Ovary (tissue), 9 donors: ENCODE data around the gene CCN6. TPM values are rescaled to one million over a fixed set of nuclear protein-coding genes. Genes with fewer than 3 reads are reported as not detected.

ENCODE experiments used
- DNase-seq, 5 donors: peaks; one replicate each; pipeline ENCODE4 v3.0.0-alpha.2; 2019 to 2020
- H3K27ac ChIP-seq, 2 donors: fragments of 200-600 bp; one replicate each; pipeline versions ENCODE4 v1.5.1 to v1.8.0; 2019 to 2022
- H3K27me3 ChIP-seq: fragments of 200-600 bp; one replicate; pipeline ENCODE4 v1.8.0; 2022
- H3K36me3 ChIP-seq: fragments of 200-600 bp; sonication (generic); one replicate; pipeline ENCODE4 v1.5.1; 2019
- H3K4me1 ChIP-seq: one replicate; pipeline ENCODE4 v1.8.1; 2013; ENCODE audit warnings: mild to moderate bottlenecking, moderate library complexity; ENCODE audit not compliant: insufficient read depth
- H3K4me3 ChIP-seq: fragments of 200-600 bp; sonication (generic); one replicate; pipeline ENCODE4 v1.5.1; 2017
- H3K9me3 ChIP-seq, 2 donors: fragments of 200-600 bp in 1 of 2; sonication (generic) in 1 of 2; one replicate each; pipeline versions ENCODE4 v1.5.1 to v1.8.1; 2013 to 2019; ENCODE audit warnings: mild to moderate bottlenecking in 1 of 2, moderate library complexity in 1 of 2
- EP300 ChIP-seq: sonication (generic); formaldehyde crosslinking; IDR thresholded peaks from one replicate; pipeline ENCODE4 v1.6.1; 2017; ENCODE audit warnings: antibody characterized with exemption
- POLR2A ChIP-seq: fragments of 450-650 bp; IDR thresholded peaks from one replicate; pipeline ENCODE4 v1.6.1; 2017; ENCODE audit warnings: antibody characterized with exemption, mild to moderate bottlenecking, moderate library complexity
- WGBS, 3 donors: extraction: QIAGEN DNeasy Blood & Tissue Kit in 1 of 3; methylation state at CpG; one replicate each; pipeline versions ENCODE4 v1.1.5 to v1.1.7; 2013 to 2017; 5-methylcytosine and 5-hydroxymethylcytosine counted together
- intact Hi-C, 4 donors: fragments of 100-400 bp; cut with DNase I; formaldehyde crosslinking; loops; one replicate each; pipeline versions ENCODE4 v1.11.0 to v1.15.1; 2022 to 2023
- polyA plus RNA-seq, 2 donors: library from polyadenylated mRNA; stranded (reverse); fragments of 200-250 nt in 1 of 2; fragments of 350-450 nt in 1 of 2; fragmentation: Illumina TruSeq in 1 of 2; extraction: RNeasy Lipid Tissue Mini Kit (QIAGEN cat#74804) in 1 of 2; gene quantifications; one replicate each; pipeline ENCODE4 v1.2.3, GENCODE V29; 2013 to 2014
- total RNA-seq, 7 donors: library from RNA; depleted of rRNA in 2 of 7; stranded (reverse); fragments of >200 nt in 2 of 7; fragmentation: NEBNext Ultra II Directional in 3 of 7; extraction: Animal tissue kit (Norgen Biotek cat#: 25700) in 3 of 7; gene quantifications; one replicate each; pipeline versions ENCODE4 v1.1.0 to v1.2.4, GENCODE V29; 2016 to 2023
- TF ChIP-seq, protein P1 (sequence below), 3 donors: fragments of 450-650 bp in 2 of 3; fragments of 200-600 bp in 1 of 3; IDR thresholded peaks; one replicate each; pipeline versions ENCODE4 v1.5.1 to v1.8.0; 2016 to 2022; ENCODE audit warnings: antibody characterized with exemption in 3 of 3, mild to moderate bottlenecking in 1 of 3
- donor health status: DM: no; HTN: no; CAD: no; lungs with moderate emphysema.
- donor health status: DM: no; HTN: no; CAD: no.
- donor health status: Bipolar disorder and iron deficiency.
- donor health status: DM: yes; HTN: yes; CAD: no.
- donor health status: DM: no; HTN: no; CAD: no.
- donor health status: DM: yes; HTN: yes; CAD: no.

Gene CCN6
- total and polyA plus RNA-seq, 9 donors = 0.25 to 2.2 (median 1.3) TPM; not detected in 6

DNA sequence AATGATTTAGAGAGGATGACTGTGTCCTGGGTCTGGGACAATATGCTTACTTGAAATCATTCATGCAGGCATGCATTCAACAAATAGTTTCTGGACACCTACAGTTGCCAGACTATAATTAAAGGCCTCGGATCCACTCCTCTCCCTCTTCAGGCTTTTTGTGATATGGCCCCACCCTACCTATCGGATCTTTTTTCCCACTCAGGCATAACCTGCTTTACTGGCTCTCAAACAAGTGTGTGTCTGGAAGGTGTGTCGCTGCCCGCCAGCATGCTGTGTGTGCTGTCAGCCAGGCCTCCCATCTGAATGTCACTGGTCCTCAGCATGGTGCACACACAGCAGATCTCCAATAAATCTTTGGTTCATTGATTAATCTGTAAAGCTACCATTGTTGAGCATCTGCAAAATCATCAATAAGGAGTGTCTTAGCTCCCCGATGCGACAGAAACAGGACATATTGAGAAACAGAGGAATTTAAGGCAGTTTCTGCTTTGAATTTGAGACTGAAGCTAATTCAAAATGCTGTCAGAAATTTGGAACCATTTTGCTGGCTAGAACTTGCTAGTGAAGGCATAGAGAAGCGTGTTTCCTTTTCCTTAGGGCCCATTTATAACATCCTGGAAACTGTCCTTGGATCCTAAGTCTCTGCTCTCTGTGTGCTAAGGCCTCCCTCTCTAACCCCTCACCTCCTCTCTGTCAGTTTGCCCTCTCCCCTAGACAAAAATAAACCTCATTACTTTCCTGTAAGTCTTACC lies 23.5 kb upstream of the CCN6 start:
- Histone ChIP-seq H3K4me1 (peaks cover 4% of the 10 kb centered on the region), H3K27me3 (no peaks in the 10 kb centered on the region), H3K36me3 (no peaks in the 10 kb centered on the region), H3K27ac (peak overlapping the region in 1 of 2 donors; percentile 37), H3K9me3 (no peaks in the 10 kb centered on the region), H3K4me3 (no peak overlapping the region)
- intact Hi-C loops = no loop called here
- TF ChIP-seq, protein P1, sequence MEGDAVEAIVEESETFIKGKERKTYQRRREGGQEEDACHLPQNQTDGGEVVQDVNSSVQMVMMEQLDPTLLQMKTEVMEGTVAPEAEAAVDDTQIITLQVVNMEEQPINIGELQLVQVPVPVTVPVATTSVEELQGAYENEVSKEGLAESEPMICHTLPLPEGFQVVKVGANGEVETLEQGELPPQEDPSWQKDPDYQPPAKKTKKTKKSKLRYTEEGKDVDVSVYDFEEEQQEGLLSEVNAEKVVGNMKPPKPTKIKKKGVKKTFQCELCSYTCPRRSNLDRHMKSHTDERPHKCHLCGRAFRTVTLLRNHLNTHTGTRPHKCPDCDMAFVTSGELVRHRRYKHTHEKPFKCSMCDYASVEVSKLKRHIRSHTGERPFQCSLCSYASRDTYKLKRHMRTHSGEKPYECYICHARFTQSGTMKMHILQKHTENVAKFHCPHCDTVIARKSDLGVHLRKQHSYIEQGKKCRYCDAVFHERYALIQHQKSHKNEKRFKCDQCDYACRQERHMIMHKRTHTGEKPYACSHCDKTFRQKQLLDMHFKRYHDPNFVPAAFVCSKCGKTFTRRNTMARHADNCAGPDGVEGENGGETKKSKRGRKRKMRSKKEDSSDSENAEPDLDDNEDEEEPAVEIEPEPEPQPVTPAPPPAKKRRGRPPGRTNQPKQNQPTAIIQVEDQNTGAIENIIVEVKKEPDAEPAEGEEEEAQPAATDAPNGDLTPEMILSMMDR (IDR thresholded peaks at IDR 0.05) = no peak
- no peak for TF ChIP-seq EP300
- no peak for TF ChIP-seq POLR2A
- DNase-seq = no peak
- 80 to 95% (median 82%) methylated on average over 7 of the region's 7 CpGs for WGBS, 3 donors

DNA sequence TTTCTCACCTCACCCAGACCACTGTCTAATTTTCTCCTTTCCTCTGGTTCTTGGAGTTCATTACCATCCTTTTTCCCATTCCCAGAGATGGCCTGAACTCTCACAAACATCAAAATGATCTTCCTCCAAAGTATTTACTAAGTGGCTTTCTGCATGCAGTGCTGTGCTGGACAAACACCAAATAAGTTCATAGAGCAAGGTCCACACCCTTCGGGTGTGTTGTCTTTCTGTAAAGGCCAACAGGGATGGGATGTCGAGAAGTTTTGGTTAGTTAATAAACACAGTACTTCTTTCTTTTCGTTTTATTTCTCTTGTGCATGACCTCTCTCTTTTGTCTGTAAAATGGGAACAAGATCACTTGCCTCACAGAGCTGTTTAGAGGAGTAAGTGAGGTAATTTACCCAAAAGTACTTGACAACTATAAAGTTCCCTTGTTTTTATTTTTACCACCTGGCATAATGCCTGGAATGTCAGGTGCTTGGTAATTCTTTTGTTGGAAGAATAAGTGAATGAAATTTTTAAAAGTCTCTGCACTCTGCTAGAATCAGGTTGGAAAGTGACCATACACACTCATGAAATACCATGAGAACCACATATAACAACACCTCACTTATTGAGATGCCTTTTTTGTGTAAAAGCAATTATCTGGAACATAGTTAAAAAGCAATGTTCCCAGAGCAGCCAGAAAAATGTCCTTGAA lies 22.8 kb upstream of the CCN6 start:
- Histone ChIP-seq H3K4me1 (peaks cover 4% of the 10 kb centered on the region), H3K27me3 (no peaks in the 10 kb centered on the region), H3K36me3 (no peaks in the 10 kb centered on the region), H3K27ac (peak overlapping the region in 1 of 2 donors; percentile 37), H3K4me3 (no peak overlapping the region), H3K9me3 (no peaks in the 10 kb centered on the region)
- 12 to 22% (median 22%) methylated on average over 3 of the region's 3 CpGs for WGBS, 3 donors
- no peak for DNase-seq
- intact Hi-C loops = no loop called here
- TF ChIP-seq POLR2A (no peak), EP300 (no peak)
- TF ChIP-seq, protein P1 (IDR thresholded peaks at IDR 0.05) = no peak

DNA sequence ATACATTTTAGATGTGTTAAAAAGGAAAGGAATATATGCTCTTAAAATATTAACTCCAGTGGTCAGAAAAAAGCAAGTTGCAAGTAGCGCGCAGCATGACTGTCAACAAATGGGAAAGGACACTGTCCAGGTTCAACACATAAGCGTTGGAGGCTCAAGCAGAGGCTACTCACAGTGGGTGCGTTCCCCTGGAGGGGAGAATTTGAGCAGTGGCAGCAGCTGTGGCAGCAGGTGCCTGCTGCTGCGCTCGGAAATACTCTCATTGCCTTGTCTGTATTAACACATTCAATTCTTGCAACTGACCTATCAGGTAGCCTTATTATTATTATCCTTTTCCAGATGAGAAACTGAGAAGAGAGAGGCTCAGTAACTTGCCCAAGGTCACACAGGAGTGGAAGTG lies 21.9 kb upstream of the CCN6 start:
- H3K36me3 ChIP-seq = no peaks in the 10 kb centered on the region
- no peak for TF ChIP-seq EP300
- TF ChIP-seq, protein P1 (IDR thresholded peaks at IDR 0.05) = no peak
- no peak for TF ChIP-seq POLR2A
- H3K27me3 ChIP-seq = no peaks in the 10 kb centered on the region
- WGBS, 3 donors = 84 to 89% (median 87%) methylated on average over 6 of the region's 6 CpGs
- H3K4me3 ChIP-seq = no peak overlapping the region
- H3K9me3 ChIP-seq = no peaks in the 10 kb centered on the region
- DNase-seq = no peak
- intact Hi-C loops = no loop called here
- no peak overlapping the region for H3K27ac ChIP-seq
- H3K4me1 ChIP-seq = peaks cover 4% of the 10 kb centered on the region

DNA sequence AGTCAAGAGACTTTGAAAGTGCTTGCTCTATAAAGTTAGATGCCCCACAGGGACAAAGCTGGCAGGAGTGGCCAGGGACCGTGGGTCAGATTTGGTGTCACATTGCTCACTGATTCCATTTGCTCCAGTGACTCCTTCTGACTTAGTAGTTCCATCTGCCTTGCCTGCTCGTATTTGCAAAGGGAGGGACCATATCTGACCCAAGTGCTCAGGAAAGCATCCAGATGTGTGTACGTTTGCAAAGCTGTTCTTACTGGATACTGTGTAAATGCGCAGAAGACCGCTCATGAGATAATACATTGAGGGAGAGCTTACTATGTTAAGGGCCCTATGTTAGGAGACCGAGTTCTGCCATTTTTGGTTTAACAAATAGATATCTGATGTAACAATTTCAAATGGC lies 21.2 kb upstream of the CCN6 start:
- no peak for DNase-seq
- Histone ChIP-seq H3K4me1 (peaks cover 4% of the 10 kb centered on the region), H3K27me3 (no peaks in the 10 kb centered on the region), H3K36me3 (no peaks in the 10 kb centered on the region), H3K27ac (no peak overlapping the region), H3K4me3 (no peak overlapping the region), H3K9me3 (no peaks in the 10 kb centered on the region)
- WGBS, 3 donors = 84 to 88% (median 86%) methylated on average over 6 of the region's 6 CpGs
- intact Hi-C loops = no loop called here
- TF ChIP-seq, protein P1 (IDR thresholded peaks at IDR 0.05) = no peak
- TF ChIP-seq POLR2A = no peak
- no peak for TF ChIP-seq EP300
